ENCODE data around the gene HS3ST4.

HS3ST4 gene

GRCh38 chr16:25978218-25978617 lies 286.5 kb downstream of the HS3ST4 start:
- Histone ChIP-seq H3K36me3 (ENCODE audit: control insufficient read depth, insufficient read depth, low read length) (no peaks in the 10 kb centered on the region), H3K27me3 (ENCODE audit: control insufficient read depth, insufficient read depth, low read length) (no peaks in the 10 kb centered on the region), H3K4me1 (no peaks in the 10 kb centered on the region), H2AFZ (no peak overlapping the region), H3K4me3 (ENCODE audit: low read depth, low read length) (no peak overlapping the region), H3K79me2 (peaks cover 3% of the 10 kb centered on the region), H3K27ac (no peak overlapping the region), H3K4me2 (ENCODE audit: low read length) (no peak overlapping the region), H3K9ac (no peak overlapping the region), H3K9me3 (ENCODE audit: control insufficient read depth, low read length) (no peaks in the 10 kb centered on the region)
- TF ChIP-seq, protein P1, sequence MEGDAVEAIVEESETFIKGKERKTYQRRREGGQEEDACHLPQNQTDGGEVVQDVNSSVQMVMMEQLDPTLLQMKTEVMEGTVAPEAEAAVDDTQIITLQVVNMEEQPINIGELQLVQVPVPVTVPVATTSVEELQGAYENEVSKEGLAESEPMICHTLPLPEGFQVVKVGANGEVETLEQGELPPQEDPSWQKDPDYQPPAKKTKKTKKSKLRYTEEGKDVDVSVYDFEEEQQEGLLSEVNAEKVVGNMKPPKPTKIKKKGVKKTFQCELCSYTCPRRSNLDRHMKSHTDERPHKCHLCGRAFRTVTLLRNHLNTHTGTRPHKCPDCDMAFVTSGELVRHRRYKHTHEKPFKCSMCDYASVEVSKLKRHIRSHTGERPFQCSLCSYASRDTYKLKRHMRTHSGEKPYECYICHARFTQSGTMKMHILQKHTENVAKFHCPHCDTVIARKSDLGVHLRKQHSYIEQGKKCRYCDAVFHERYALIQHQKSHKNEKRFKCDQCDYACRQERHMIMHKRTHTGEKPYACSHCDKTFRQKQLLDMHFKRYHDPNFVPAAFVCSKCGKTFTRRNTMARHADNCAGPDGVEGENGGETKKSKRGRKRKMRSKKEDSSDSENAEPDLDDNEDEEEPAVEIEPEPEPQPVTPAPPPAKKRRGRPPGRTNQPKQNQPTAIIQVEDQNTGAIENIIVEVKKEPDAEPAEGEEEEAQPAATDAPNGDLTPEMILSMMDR (IDR thresholded peaks at IDR 0.05), result no peak

- peak overlapping the region; percentile 30 for H2AFZ ChIP-seq
- H3K4me1 ChIP-seq, result peaks cover 3% of the 10 kb centered on the region
- no peaks in the 10 kb centered on the region for H3K27me3 ChIP-seq (ENCODE audit: control insufficient read depth, insufficient read depth, low read length)
- no peak overlapping the region for H3K9ac ChIP-seq
- H3K9me3 ChIP-seq (ENCODE audit: control insufficient read depth, low read length), result no peaks in the 10 kb centered on the region
- no peak overlapping the region for H3K4me3 ChIP-seq (ENCODE audit: low read depth, low read length)
- H3K27ac ChIP-seq, result no peak overlapping the region
- H3K4me2 ChIP-seq (ENCODE audit: low read length), result no peak overlapping the region
- peaks cover 3% of the 10 kb centered on the region for H3K79me2 ChIP-seq
- TF ChIP-seq, protein P1 (IDR thresholded peaks at IDR 0.05), result no peak
- no peaks in the 10 kb centered on the region for H3K36me3 ChIP-seq (ENCODE audit: control insufficient read depth, insufficient read depth, low read length)
Observed at GRCh38 chr16:25988084-25988483, 296.3 kb downstream of the HS3ST4 start.

GRCh38 chr16:25988882-25989281 lies 297.1 kb downstream of the HS3ST4 start:
- TF ChIP-seq, protein P1 (IDR thresholded peaks at IDR 0.05), result no peak
- peaks cover 3% of the 10 kb centered on the region for H3K4me1 ChIP-seq
- H3K27me3 ChIP-seq (ENCODE audit: control insufficient read depth, insufficient read depth, low read length), result no peaks in the 10 kb centered on the region
- H3K27ac ChIP-seq, result no peak overlapping the region
- no peaks in the 10 kb centered on the region for H3K9me3 ChIP-seq (ENCODE audit: control insufficient read depth, low read length)
- H3K4me3 ChIP-seq (ENCODE audit: low read depth, low read length), result no peak overlapping the region
- no peak overlapping the region for H3K4me2 ChIP-seq (ENCODE audit: low read length)
- H3K79me2 ChIP-seq, result peaks cover 3% of the 10 kb centered on the region
- H3K9ac ChIP-seq, result no peak overlapping the region
- H3K36me3 ChIP-seq (ENCODE audit: control insufficient read depth, insufficient read depth, low read length), result no peaks in the 10 kb centered on the region
- no peak overlapping the region for H2AFZ ChIP-seq

- no peak overlapping the region for H3K27ac ChIP-seq
- TF ChIP-seq, protein P1 (IDR thresholded peaks at IDR 0.05), result no peak
Observed at GRCh38 chr16:25996052-25996451, 304.3 kb downstream of the HS3ST4 start.

DNA sequence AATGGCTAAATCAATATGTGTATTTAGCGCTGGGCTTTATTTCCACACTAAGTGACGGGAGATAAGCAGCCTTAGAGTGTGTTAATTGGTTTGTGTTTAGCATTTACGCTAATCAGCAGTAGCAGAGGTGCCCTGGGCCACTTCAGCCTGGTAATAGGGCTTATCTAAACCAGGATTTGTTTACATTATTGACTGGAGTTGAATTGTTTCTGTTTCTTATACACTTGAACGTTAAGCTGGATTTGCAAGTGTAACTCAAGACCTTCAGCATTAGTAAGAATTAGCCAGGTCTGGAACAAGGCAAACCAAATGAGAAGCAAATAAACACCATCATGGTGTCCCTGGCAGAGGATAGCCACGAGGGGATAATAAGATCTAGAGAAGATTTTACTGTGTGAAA lies 313.6 kb downstream of the HS3ST4 start:
- Histone ChIP-seq H3K4me3 (ENCODE audit: low read depth, low read length) (no peak overlapping the region), H3K79me2 (peaks cover 3% of the 10 kb centered on the region), H3K27me3 (ENCODE audit: control insufficient read depth, insufficient read depth, low read length) (no peaks in the 10 kb centered on the region), H3K36me3 (ENCODE audit: control insufficient read depth, insufficient read depth, low read length) (no peaks in the 10 kb centered on the region), H3K4me1 (peaks cover 5% of the 10 kb centered on the region), H3K4me2 (ENCODE audit: low read length) (no peak overlapping the region), H3K27ac (no peak overlapping the region), H3K9me3 (ENCODE audit: control insufficient read depth, low read length) (no peaks in the 10 kb centered on the region), H2AFZ (no peak overlapping the region), H3K9ac (no peak overlapping the region)
- TF ChIP-seq, protein P1 (IDR thresholded peaks at IDR 0.05), result no peak

More at GRCh38 chr16:25996052-25996451, 304.3 kb downstream of the HS3ST4 start:
- Histone ChIP-seq H3K4me2 (ENCODE audit: low read length) (no peak overlapping the region), H3K4me3 (ENCODE audit: low read depth, low read length) (no peak overlapping the region), H2AFZ (no peak overlapping the region), H3K79me2 (no peaks in the 10 kb centered on the region), H3K4me1 (no peaks in the 10 kb centered on the region), H3K36me3 (ENCODE audit: control insufficient read depth, insufficient read depth, low read length) (no peaks in the 10 kb centered on the region), H3K9ac (no peak overlapping the region), H3K27me3 (ENCODE audit: control insufficient read depth, insufficient read depth, low read length) (no peaks in the 10 kb centered on the region), H3K9me3 (ENCODE audit: control insufficient read depth, low read length) (no peaks in the 10 kb centered on the region)
